Stimulated activated CD8-positive, alpha-beta memory T cell treated with anti-CD3 and anti-CD28 coated beads, Interleukin-15, amount 100 ng/mL, for 1 hour (primary cell): ENCODE measurements around the gene ACBD6.

Experiments used
- DNase-seq: peaks from one replicate; pipeline ENCODE4 v3.0.0-alpha.2; 2020; ENCODE audit warnings: low read depth

ACBD6 gene

DNA sequence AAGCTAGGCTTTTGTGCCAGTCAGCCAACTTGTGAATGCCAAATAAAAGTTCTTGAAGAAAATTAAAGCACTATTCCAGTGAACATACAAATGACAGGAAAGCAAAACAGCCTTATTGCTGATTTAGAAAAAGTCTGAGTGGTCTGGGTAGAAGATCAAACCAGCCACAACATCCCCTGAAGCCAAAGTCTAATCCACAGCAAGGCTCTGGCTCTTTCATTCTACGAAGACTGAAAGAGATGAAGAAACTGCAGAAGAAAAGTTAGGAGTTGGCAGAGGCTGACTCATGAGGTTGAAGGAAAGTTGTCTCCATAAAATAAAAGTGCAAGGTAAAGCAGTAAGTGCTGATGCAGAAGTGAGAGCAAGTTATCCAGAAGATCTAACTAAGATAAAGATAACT is 206.4 kb downstream of the ACBD6 start:
- DNase-seq, result no peak

DNA sequence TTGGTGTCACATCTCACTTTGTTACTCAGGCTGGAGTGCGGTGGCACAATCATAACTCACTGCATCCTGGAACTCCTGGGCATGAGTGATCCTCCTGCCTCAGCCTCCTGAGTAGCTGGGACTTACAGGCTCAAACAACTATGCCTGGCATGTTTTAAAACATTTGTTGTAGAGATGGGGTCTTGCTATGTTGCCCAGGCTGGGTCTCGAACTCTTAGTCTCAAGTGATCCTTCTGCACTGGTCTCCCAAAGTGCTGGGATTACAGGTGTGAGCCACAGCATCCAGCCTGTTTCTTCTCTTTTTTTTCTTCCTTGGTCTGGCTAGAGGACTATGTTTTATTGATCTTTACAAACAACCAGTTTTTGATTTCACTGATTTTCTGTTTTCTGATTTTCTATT is 207.7 kb downstream of the ACBD6 start:
- DNase-seq, result no peak

DNA sequence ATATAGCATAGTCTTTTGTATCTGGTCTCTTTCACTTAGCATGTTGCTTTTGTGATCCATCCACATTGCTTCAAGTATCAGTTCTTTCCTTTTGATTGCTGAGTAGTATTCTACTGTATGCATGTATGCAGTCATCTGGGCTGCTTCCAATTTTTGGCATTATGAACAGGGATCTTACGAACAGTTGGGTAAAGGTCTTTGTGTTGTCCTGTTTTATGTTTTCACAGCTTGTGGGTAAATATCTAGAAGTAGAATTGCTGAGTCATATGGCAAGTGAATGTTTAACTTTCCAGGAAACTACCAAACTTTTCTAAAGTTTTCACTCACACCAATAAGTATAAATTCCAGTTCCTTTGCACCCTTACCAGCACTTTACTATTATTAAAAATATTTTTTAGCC is 211.4 kb downstream of the ACBD6 start:
- DNase-seq, result no peak

DNA sequence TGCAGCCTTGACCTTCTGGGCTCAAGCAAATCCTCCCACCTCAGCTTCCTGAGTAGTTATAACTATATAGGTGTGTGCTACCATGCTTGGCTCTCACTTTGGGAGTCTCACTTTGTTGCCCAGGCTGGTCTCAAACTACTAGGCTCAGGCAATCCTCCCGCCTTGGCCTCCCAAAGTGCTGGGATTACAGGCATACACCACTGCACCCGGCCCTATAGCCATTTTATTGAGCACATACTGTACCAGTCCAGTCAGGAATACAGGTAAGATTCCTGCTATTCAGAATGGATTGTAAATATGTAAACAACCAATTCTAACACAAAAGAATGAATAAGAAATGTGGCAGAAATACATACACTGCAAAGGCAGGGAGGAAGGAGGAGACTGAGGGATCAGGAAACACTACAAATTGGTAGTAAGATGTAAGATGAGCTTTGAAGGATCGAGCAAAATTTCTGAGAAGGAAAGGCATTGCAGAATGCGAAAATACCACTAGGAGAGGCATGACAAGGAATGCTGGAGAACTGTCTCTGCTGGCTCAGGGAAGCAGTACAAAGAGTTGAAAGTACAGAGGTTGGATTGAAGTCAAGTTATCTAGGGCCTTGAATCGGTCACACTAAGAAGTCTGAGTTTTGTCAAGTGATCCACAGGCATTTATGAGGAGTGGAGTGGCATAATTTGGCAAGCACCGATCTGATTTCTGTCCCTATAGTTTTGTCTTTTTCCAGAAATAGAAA is 211.9 kb downstream of the ACBD6 start:
- no peak for DNase-seq

DNA sequence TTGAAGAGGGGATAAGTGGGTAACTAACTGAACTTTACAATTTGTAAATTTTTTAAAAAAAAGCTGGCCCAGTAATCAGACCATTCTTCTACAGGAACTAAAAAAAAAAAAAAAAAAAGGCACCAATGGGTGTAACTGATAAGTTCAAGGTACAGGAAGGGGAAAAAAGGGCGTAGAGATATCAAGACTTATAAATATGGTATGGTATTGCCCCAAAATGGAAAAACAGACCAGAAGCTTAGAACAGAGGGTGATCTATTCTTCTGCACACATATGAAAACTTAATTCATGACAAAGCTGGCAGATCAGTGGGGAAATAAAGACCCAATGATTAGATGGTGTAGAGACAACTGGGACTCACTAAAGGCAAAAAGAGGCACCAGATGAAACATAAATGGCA is 213.4 kb downstream of the ACBD6 start:
- DNase-seq, result no peak

DNA sequence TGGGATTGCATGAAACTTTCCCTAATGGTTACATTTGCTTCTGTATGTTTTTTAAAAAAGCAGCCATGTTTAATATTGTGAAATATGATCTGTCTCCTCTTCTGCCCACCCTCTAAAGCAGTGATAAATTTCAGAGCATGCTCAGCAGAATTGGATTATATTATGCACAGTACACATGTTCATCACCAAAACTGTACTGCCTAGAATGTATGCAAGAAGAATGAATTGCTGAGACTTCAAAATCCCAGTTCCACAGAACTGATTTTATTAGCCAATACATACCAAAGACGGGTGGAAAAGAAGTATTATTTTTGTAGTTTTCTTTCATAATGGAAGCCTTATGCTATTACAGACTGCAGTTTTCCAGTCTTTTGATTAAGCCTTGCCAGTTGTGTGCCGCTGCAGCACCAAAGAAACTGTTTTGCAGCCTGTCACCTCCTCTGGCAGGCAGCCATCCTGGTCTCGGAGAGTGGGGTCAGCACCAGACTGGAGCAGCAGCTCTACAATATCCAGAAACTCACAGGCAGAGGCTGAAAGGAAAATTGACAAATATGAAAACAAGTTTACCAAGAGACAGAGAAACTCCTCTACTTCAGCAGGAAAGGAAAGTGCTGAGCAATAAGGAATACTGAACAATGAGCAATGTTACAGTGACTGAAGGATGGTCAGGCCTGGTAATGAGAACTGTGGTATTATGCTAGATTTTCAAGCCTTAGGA is 214.2 kb downstream of the ACBD6 start:
- DNase-seq, result no peak

DNA sequence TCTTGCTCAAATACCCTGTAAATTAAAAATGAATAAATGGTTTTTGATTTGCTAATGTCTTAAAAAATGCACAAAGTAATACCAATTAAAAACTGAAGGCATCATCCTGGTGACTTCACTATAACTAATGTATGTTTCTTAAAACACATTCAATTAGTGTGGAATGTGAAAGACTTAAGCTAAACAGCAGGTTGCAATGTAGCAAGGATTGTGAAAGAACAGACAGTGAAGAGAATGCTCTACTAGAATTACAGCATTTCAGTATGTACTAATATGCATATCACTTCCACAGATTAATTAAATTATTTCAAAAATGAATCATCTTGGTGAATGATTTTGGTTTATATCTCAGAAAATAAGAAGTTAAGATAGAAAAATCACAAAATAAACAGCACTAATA is 216.0 kb downstream of the ACBD6 start:
- DNase-seq, result no peak

DNA sequence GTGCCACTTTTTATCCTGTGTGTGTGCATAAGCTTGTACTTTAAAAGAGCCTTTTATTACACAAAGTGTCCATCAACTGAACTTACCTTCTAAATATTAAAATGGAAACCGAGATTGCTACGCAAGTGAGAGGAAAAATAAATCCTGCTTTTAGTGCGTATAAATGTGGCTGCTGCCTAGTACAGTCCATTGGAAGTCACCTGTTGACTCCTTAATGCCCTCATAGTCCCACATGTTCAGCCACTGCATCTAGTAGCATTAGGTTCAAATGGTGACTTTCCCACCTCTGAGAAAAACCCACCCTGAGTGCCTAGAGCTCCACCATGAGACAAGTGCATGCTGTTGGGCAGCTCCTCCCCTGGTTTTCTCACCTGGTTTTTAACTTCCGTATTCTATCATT is 219.3 kb downstream of the ACBD6 start:
- no peak for DNase-seq

DNA sequence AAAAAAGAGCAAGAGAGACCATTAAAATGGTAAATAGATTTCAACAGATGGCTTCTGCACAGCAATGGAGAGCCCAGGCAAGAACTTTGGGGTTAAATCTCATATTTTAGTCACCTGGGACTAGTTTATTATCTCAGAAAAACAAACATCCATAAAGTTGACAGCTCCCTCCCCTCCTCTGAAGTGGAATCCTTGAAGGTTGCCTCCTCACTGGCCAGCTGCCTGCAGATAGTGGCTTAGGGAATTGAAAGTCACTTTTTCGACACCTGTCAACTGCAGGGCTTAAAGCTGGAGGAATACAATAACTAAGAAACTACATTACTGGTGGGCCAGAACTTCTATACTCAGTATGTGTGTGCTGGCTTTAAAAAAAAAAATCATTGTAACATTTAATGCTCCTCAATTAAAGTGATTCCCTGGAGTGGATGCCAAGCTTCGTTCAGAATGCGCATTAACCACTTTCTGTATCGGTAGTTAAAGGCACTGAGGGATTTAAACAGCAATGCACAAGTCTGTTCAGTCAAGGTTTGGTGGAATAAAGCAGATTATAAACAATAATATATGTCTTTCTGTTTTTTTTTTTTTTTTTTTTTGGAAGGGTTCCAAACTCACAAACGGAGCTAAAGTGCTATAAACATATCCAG is 219.9 kb downstream of the ACBD6 start:
- DNase-seq, result no peak

DNA sequence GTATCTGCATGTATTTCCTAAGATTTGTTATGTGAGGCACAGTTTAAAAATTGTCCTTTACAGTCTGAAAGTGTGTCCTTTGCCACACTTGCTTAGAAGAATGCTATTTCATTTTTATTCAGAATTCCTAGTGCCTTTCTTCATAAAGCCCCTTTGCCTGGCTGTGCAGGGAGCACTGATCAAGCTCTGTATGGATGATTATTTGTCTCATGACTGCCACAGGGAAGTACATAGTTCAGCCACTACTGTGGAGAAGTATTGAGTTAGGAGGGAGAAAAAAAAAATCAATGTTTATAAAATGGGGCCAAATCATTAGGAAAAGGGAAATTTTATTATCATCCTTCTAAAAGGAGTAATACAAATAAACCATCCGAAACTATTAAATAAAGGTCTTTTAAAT is 220.9 kb downstream of the ACBD6 start:
- no peak for DNase-seq

DNA sequence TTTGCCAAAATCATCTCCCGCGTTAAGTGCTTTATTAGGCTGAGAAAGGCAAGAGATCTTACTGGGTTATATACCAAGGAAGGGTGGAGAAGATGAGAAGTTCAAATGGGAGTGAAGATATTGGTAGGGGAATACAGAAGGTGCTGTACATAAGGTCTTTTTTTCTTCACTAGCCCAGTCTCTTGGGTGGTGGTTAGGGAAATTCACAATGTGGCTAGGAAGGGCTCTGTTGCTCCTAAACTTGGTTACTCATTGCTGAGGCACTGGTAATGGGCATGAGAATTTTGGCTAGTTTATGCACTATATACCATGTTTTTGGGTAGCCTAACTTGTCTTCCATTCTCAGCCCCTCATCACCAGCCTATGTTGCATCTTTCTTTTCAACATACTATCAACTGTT is 221.8 kb downstream of the ACBD6 start:
- DNase-seq, result no peak

DNA sequence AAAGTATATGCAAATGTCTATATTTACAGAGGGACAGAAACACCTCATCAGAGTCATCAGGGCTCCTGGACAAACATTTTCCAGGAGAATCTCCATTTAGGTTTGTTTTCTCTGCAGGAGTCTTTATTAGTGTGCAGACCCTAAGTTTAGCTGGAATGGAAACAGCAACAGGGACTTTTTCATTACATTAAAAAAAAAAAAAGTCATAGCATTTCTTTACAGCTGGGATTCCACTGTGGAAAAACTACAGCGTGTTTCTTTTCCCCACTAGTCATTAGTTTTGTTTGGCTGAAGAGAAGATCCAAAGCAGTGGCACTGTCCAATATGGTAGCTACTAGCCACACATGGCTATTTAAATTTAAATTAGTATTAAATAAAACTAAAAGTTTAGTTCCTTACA is 222.7 kb downstream of the ACBD6 start:
- DNase-seq, result no peak

DNA sequence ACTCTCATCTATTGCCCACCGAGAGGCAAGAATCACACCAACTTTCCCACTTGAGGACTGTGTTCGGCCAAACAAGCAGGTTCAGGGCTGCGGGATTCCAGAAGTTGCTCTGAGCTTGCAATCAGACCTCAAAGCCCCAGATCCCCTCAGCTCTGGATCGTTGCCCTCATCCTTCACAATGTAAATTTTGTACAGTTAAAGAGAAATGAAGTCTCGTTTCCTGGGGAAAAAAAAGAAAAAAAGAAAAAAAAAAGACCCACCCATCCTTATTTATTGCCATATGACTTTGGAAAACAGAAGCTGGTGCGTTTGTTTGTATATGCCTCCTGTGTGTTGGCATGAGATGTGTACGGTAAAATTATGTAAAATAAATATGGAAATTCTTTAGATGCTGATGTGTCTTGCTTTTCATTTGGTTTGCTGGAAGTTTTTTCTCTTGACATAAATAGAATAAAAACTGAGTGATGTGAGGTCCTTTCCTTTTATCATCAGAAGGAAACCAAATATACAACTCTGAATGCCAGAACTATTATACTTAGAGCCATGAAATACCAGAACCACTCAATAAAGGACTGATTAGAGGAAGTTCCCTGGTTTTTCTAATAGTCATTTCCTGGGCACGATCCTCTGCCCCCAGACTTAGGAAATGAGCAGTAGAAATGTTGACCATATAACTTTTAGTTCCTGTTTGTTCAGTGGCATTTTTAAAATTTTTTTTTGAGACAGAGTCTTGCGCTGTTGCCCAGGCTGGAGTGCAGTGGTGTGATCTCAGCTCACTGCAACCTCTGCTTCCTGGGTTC is 223.6 kb downstream of the ACBD6 start:
- no peak for DNase-seq

DNA sequence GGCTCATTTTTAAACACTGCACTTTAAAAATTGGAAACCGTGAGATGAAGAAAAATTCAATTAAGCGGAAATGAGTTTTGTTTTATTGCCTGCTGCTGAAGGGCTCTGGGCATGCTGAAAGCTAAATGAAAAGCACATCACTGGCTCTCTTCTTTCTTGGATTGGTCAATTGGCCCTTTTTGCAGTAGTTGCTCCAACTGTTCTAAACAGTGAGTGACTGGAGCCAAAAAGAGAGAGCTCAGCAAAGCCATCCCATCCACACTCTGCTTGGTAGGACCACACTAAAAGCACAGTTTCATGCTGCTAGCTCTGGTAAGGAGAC is 224.2 kb downstream of the ACBD6 start:
- no peak for DNase-seq

DNA sequence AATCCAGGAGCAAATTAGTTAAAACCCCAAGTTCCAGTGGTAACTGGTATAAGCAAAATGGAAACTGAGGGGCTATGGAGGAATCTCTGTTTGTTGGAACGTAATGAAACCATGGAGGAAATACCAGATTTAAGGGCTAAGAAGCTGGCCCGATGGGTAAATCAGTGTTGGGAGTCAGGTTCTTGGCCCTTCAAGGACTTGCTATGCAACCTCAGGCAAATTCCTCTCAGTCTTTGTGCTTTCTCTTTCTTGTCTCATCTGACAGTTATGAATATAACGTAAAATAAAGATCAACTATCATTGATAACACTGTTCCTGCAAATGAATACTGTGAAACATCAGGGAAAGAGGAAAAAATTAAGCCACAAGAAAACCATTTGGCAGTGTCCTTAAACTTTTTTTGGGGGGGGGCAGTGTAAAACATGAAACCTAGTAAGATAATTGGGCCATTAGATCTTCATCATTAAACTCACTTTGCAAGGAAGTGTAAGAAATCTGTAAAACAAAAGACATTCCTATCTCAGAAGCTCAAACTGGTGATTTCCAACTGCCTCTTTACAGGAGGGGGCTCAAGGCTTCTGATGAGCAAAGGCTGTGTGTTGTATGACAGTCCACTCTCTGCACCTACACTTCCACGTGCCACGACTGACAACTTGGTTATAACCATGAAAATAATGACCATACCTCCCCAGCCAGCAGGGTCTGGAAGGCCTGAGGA is 224.7 kb downstream of the ACBD6 start:
- DNase-seq, result no peak

DNA sequence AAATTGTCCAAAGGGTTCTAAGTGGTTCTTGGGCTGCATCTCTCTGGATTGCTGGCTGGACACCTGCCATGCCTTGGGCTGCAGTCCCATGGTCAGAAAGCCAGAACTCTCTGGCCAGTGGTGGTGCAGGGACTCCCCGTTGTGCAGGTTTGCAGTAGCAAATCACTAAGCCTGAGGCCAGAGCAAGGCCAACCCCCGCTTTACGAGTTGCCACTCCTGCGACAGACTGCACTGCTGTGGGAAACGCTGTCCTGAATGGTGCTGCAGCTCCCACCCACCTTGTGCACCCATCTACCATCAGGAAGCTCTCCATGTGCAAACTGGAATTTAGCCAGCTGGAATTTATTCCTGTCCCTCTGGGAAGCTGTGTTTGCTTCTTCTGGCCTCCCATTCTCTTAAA is 226.7 kb downstream of the ACBD6 start:
- no peak for DNase-seq

DNA sequence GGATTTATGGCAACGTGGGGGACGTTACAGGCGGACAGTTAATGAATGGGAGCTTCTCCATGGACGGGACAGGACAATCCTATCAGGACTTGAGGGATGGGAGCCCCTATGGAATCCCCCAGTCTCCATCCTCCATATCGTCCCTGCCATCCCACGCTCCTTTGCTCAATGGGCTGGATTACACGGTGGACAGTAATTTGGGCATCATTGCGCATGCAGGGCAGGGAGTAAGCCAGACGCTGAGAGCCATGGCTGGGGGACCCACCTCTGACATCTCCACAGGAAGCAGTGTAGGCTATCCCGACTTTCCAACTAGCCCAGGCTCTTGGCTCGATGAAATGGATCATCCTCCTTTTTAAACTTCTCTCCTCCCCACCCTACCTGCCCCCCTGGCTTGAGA is 228.2 kb downstream of the ACBD6 start:
- no peak for DNase-seq

DNA sequence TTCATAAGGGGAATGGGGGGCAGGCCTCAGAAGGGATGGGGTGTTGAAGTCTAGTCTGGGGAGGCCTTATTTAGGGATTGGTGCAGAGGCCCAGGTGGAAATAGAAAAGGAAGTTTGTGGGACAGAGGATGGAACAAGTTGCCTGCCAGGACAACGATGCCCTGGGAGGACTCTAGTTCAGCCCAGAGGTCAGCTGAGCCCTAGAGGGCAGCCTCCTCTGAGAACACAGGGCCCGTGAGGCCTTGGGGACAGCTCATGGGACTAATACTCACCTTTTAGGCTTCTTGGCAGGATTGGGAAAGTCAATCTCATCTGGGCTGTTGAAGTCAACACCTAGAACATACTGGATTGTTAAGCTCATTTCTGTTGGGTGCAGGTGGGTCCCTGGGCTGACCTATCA is 229.3 kb downstream of the ACBD6 start:
- no peak for DNase-seq

DNA sequence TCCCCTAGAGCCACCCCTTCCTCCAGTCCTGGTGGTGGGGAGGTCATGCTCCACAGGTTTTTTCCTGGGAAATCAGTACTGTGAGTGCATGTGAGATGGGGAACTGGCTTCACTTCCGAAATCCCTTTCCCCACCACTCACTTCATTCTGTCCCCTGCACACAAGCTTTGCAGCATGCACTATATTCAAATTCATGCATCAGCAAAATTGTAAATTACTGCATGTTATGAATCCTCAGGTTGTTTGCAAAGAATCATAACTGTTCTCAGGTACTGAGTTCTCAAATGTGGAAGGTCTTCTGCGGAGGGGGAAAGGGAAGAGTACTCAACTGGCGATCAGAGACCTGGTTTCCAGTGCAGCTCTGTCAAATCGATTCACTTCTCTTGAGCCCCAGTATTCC is 230.0 kb downstream of the ACBD6 start:
- DNase-seq, result no peak

DNA sequence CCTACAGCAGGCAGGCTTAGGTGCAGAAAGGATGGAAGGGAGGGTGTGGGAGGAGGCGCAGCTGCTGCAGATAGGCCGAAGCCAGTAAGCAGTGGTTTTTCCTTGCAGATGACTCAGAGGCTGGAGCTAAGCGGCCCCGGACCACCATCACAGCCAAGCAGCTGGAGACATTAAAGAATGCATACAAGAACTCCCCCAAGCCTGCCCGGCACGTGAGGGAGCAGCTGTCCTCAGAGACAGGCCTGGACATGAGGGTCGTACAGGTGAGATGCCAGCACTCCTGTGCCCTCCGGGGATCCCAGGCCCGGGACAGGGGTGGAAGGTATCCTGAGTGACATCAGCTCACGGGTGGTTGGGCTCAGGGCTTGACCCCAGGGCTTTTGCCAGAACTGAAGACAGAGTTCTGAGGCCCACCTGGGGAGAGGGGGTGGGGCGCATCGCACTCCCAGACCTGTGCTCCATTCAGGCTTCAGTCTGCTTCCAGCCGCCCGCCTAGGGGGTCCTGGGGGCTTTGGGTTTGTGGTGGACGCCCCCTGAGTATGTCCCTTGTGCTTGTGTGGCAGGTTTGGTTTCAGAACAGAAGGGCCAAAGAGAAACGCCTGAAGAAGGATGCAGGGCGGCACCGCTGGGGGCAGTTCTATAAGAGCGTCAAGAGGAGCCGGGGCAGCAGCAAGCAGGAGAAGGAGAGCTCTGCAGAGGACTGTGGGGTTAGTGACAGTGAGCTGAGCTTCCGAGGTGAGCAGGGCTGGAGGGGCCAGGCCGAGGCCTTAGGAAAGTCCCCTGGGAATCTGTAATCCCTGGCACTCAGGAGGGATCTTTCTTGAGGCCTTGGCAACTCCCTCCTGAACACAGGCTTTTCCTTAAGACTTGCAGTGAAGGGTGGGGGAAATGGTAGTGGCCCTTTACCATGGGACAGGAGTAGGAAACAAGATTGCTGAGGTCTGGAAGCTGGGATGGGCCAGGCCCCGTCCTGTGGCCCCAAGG is 230.8 kb downstream of the ACBD6 start:
- DNase-seq, result no peak
